Measurements from ENCODE around the gene MED26. TPM values are rescaled to one million over a fixed set of nuclear protein-coding genes. Genes with fewer than 3 reads are reported as not detected.

The MED26 gene
- total RNA-seq, 2 donors from 2014 or later, result 5.2 to 5.9 TPM

GRCh38 chr19:16573296-16573695 is 54.7 kb downstream of the MED26 start:
- Histone ChIP-seq H3K4me1 (peaks cover 0 to 37% of the 10 kb centered on the region in 2 donors), H3K9me3 (no peaks in the 10 kb centered on the region), H3K4me3 (peak overlapping the region; percentile 73 to 78), H3K27me3 (no peaks in the 10 kb centered on the region), H3K36me3 (peaks cover 27% of the 10 kb centered on the region), H3K27ac (peak overlapping the region; percentile 79 to 83)
- no peak for DNase-seq (ENCODE audit: low spot score)
- TF ChIP-seq CTCF (IDR thresholded peaks at IDR 0.05), result no peak

- H3K9me3 ChIP-seq, result no peaks in the 10 kb centered on the region
- DNase-seq (ENCODE audit: low spot score), result peak; percentile 96
- peak within 1 kb of the TSS; percentile 79 to 83 for H3K27ac ChIP-seq
- peaks cover 0 to 37% of the 10 kb centered on the region in 2 donors for H3K4me1 ChIP-seq
- peak within 1 kb of the TSS; percentile 73 to 78 for H3K4me3 ChIP-seq
- no peaks in the 10 kb centered on the region for H3K27me3 ChIP-seq
- H3K36me3 ChIP-seq, result peaks cover 23% of the 10 kb centered on the region
- TF ChIP-seq CTCF (IDR thresholded peaks at IDR 0.05), result no peak
Measured at GRCh38 chr19:16572332-16573211, 55.4 kb downstream of the MED26 start, which contains the start of gene SLC35E1. SLC35E1 (minus strand) TSS chr19:16572415; CDS start chr19:16572364, 51 bp downstream.

GRCh38 chr19:16571822-16572331 is 56.1 kb downstream of the MED26 start:
- H3K27ac ChIP-seq, result peak overlapping the region; percentile 71
- H3K4me3 ChIP-seq, result peak overlapping the region; percentile 67 to 78
- H3K4me1 ChIP-seq, result peaks cover 0 to 32% of the 10 kb centered on the region in 2 donors
- DNase-seq (ENCODE audit: low spot score), result no peak
- TF ChIP-seq CTCF (IDR thresholded peaks at IDR 0.05), result peak in 1 of 2 donors; percentile 22
- H3K9me3 ChIP-seq, result no peaks in the 10 kb centered on the region
- H3K36me3 ChIP-seq, result peaks cover 23% of the 10 kb centered on the region
- H3K27me3 ChIP-seq, result no peaks in the 10 kb centered on the region

- Histone ChIP-seq H3K4me1 (peaks cover 0 to 31% of the 10 kb centered on the region in 2 donors), H3K27me3 (no peaks in the 10 kb centered on the region), H3K27ac (peak overlapping the region; percentile 71), H3K36me3 (peaks cover 23% of the 10 kb centered on the region), H3K9me3 (no peaks in the 10 kb centered on the region), H3K4me3 (peak overlapping the region; percentile 67 to 78)
- DNase-seq (ENCODE audit: low spot score), result no peak
- no peak for TF ChIP-seq CTCF (IDR thresholded peaks at IDR 0.05)
Measured at GRCh38 chr19:16571283-16571682, 56.7 kb downstream of the MED26 start.

- TF ChIP-seq CTCF (IDR thresholded peaks at IDR 0.05), result no peak
- Histone ChIP-seq H3K4me3 (no peak overlapping the region), H3K9me3 (no peaks in the 10 kb centered on the region), H3K36me3 (peaks cover 27% of the 10 kb centered on the region), H3K27ac (no peak overlapping the region), H3K4me1 (peaks cover 0 to 31% of the 10 kb centered on the region in 2 donors), H3K27me3 (no peaks in the 10 kb centered on the region)
- no peak for DNase-seq (ENCODE audit: low spot score)
Measured at GRCh38 chr19:16569609-16570320, 58.2 kb downstream of the MED26 start.
